ENCODE results near the gene MSRB1.

DNA sequence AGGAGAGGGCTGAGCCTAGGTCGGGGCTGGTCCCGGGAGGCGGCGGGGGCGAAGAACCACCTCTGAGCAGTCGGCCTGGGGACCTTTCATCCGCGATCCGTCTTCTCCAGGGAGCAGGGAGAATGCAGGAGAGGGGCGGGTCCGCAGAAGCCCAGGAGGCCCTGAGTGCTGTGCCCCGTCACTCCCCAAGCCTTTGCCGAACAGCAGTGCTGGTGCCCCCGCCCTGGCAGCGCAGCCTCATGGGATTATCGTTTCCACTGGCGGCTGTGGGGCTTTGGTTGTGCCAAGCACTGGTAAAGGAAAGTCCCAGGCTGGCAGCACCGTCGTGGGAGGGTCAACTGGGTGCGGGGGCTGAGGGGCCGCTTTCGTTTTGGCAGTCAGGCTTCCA lies 29.5 kb upstream of the MSRB1 start:
- TF ChIP-seq, protein P1, sequence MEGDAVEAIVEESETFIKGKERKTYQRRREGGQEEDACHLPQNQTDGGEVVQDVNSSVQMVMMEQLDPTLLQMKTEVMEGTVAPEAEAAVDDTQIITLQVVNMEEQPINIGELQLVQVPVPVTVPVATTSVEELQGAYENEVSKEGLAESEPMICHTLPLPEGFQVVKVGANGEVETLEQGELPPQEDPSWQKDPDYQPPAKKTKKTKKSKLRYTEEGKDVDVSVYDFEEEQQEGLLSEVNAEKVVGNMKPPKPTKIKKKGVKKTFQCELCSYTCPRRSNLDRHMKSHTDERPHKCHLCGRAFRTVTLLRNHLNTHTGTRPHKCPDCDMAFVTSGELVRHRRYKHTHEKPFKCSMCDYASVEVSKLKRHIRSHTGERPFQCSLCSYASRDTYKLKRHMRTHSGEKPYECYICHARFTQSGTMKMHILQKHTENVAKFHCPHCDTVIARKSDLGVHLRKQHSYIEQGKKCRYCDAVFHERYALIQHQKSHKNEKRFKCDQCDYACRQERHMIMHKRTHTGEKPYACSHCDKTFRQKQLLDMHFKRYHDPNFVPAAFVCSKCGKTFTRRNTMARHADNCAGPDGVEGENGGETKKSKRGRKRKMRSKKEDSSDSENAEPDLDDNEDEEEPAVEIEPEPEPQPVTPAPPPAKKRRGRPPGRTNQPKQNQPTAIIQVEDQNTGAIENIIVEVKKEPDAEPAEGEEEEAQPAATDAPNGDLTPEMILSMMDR (IDR thresholded peaks at IDR 0.05) = no peak
- no peak for TF ChIP-seq POLR2A (IDR thresholded peaks at IDR 0.05)
